ENCODE results near the gene ECM2.

Gene ECM2

GRCh38 chr9:92550765-92551164 lies 15.0 kb upstream of the ECM2 start:
- H2AFZ ChIP-seq (ENCODE audit: low read length) = no peak overlapping the region
- H3K4me3 ChIP-seq (ENCODE audit: low read length) = no peak overlapping the region
- H3K79me2 ChIP-seq (ENCODE audit: low read length) = no peaks in the 10 kb centered on the region
- no peak for DNase-seq
- no peaks in the 10 kb centered on the region for H3F3A ChIP-seq (ENCODE audit: insufficient read depth, low read length)
- H3K27me3 ChIP-seq (replicated peaks; ENCODE audit: insufficient read depth, low read length) = no peaks in the 10 kb centered on the region
- no peak overlapping the region for H3K27ac ChIP-seq (ENCODE audit: low read length)
- H3K4me1 ChIP-seq (ENCODE audit: low read length) = no peaks in the 10 kb centered on the region
- TF ChIP-seq CTCF (IDR thresholded peaks at IDR 0.05; ENCODE audit: low read length) = no peak
- TF ChIP-seq EZH2 (optimal IDR thresholded peaks at IDR 0.05; ENCODE audit: low read depth, low read length) = no peak
- no peak for TF ChIP-seq EZH2phosphoT487 (IDR thresholded peaks at IDR 0.05; ENCODE audit: low read length)
- no peaks in the 10 kb centered on the region for H3K9me3 ChIP-seq (replicated peaks; ENCODE audit: insufficient read depth, low read length)
- H4K20me1 ChIP-seq (ENCODE audit: insufficient read depth, low read length) = no peaks in the 10 kb centered on the region
- no peaks in the 10 kb centered on the region for H3K36me3 ChIP-seq (replicated peaks; ENCODE audit: insufficient read depth, low read length)
- H3K4me2 ChIP-seq (ENCODE audit: low read depth, low read length) = no peak overlapping the region
- H3K9ac ChIP-seq (ENCODE audit: low read length) = no peak overlapping the region
- H3K9me2 ChIP-seq (replicated peaks; ENCODE audit: insufficient read depth, low read length) = no peaks in the 10 kb centered on the region

GRCh38 chr9:92547356-92547755 lies 11.6 kb upstream of the ECM2 start:
- Histone ChIP-seq H2AFZ (ENCODE audit: low read length) (no peak overlapping the region), H3K4me2 (ENCODE audit: low read depth, low read length) (no peak overlapping the region), H3K9me3 (replicated peaks; ENCODE audit: insufficient read depth, low read length) (no peaks in the 10 kb centered on the region), H3K27ac (ENCODE audit: low read length) (no peak overlapping the region), H3K36me3 (replicated peaks; ENCODE audit: insufficient read depth, low read length) (no peaks in the 10 kb centered on the region), H3K9ac (ENCODE audit: low read length) (no peak overlapping the region), H3K9me2 (replicated peaks; ENCODE audit: insufficient read depth, low read length) (no peaks in the 10 kb centered on the region), H3K4me3 (ENCODE audit: low read length) (no peak overlapping the region), H3K4me1 (ENCODE audit: low read length) (no peaks in the 10 kb centered on the region), H3K27me3 (replicated peaks; ENCODE audit: insufficient read depth, low read length) (no peaks in the 10 kb centered on the region), H3K79me2 (ENCODE audit: low read length) (no peaks in the 10 kb centered on the region), H4K20me1 (ENCODE audit: insufficient read depth, low read length) (no peaks in the 10 kb centered on the region), H3F3A (ENCODE audit: insufficient read depth, low read length) (no peaks in the 10 kb centered on the region)
- no peak for TF ChIP-seq EZH2phosphoT487 (IDR thresholded peaks at IDR 0.05; ENCODE audit: low read length)
- TF ChIP-seq CTCF (IDR thresholded peaks at IDR 0.05; ENCODE audit: low read length) = no peak
- no peak for TF ChIP-seq EZH2 (optimal IDR thresholded peaks at IDR 0.05; ENCODE audit: low read depth, low read length)
- DNase-seq = no peak

GRCh38 chr9:92545002-92545510 lies 9.3 kb upstream of the ECM2 start:
- H4K20me1 ChIP-seq (ENCODE audit: insufficient read depth, low read length) = no peaks in the 10 kb centered on the region
- no peak overlapping the region for H3K4me2 ChIP-seq (ENCODE audit: low read depth, low read length)
- H3K9me3 ChIP-seq (replicated peaks; ENCODE audit: insufficient read depth, low read length) = no peaks in the 10 kb centered on the region
- no peaks in the 10 kb centered on the region for H3K9me2 ChIP-seq (replicated peaks; ENCODE audit: insufficient read depth, low read length)
- no peak overlapping the region for H2AFZ ChIP-seq (ENCODE audit: low read length)
- H3K27ac ChIP-seq (ENCODE audit: low read length) = no peak overlapping the region
- TF ChIP-seq EZH2phosphoT487 (IDR thresholded peaks at IDR 0.05; ENCODE audit: low read length) = no peak
- TF ChIP-seq CTCF (IDR thresholded peaks at IDR 0.05; ENCODE audit: low read length) = no peak
- no peak for TF ChIP-seq EZH2 (optimal IDR thresholded peaks at IDR 0.05; ENCODE audit: low read depth, low read length)
- H3K4me1 ChIP-seq (ENCODE audit: low read length) = no peaks in the 10 kb centered on the region
- H3K4me3 ChIP-seq (ENCODE audit: low read length) = no peak overlapping the region
- DNase-seq = no peak
- no peaks in the 10 kb centered on the region for H3F3A ChIP-seq (ENCODE audit: insufficient read depth, low read length)
- no peak overlapping the region for H3K9ac ChIP-seq (ENCODE audit: low read length)
- H3K79me2 ChIP-seq (ENCODE audit: low read length) = no peaks in the 10 kb centered on the region
- no peaks in the 10 kb centered on the region for H3K27me3 ChIP-seq (replicated peaks; ENCODE audit: insufficient read depth, low read length)
- no peaks in the 10 kb centered on the region for H3K36me3 ChIP-seq (replicated peaks; ENCODE audit: insufficient read depth, low read length)

Measured in MM.1S (cell line).